NCI-H526 treated with DMSO at 0.1 percent for 48 hours (cell line): ENCODE measurements around the gene ZNF598.
"Not testable (repeated sequence)": the region's sequence is repeated elsewhere in the genome, so short reads cannot be mapped to it uniquely, and the experiment has no call there.

ENCODE experiments used
- DNase-seq: peaks from one replicate; lab custom pipeline; 2025; lab: John Stamatoyannopoulos, UW

Gene ZNF598

DNA sequence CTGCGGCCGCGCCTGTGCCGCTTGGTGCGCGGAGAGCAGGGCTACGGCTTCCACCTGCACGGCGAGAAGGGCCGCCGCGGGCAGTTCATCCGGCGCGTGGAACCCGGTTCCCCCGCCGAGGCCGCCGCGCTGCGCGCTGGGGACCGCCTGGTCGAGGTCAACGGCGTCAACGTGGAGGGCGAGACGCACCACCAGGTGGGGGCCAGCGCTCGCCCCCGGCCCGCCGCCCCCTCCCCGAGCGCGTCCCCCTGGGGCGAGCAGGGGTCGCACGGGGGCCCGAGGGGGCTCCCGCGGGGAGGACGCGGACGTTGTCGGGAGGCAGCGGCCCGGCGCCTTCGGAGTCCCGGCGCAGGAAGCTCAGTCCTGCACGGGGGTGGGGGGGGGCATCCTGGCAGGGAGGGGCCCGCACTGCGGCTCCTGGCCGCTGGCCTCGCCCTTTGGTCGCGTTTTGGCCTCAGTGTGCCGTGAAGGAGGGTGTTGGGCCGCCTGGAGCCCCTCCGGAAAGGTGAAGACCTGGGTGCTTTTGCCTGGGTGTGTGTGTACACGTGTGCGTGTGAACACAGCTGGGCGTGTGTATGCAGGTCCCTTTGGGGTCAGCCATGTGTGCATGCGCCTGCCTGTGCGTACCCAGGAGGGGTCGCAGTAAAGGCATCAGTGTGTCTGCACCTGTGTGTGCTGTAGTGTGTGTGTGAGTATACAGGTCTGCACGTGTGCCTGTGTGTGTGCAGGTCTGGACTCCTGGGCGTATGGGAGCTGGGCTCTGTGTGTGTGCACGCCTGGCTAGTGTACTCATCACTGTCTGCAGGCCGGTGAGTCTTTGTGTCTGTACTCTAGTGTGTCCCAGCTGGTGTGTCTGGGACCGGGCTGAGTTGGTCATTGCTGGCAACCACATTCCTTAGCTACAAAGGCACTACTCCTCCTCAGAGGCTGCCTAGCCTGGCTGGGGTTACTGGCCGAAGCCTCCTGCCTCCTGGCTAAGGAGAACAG is 17.7 kb upstream of the ZNF598 start:
- no peak for DNase-seq

- no peak for DNase-seq
Observed at GRCh38 chr16:2026461-2027023, 16.9 kb upstream of the ZNF598 start, which contains the start of gene NHERF2. Gene NHERF2, plus strand, starts transcription at chr16:2026902. Its CDS starts 104 bp downstream, at chr16:2027006.

DNA sequence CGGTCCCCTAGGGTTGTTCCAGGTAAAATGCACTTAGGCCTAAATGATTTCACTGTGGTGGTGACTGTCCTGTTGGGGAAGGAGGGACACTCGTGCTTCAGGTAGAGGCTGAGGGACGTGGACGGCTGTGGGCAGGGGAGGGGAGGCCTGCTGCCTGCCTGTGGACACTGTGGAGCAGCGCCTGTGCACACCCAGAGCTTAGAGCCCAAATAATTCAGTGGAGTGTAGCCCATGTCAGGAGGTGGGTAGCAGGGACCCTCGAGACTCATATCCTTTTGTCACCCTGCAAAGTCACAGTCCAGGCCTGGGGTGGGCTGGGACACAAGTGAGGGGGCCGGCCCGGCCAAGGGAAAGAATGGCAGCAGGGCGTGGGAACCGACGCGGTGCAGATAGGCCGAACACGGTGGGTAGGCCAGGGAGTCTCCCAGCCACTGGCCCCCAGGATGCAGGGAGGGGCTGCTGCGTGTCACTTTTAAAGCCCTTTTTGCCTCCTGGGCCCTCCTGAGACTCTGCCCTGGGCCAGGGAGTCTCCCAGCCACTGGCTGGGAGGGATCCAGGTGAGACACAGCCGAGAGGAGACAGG is 16.3 kb upstream of the ZNF598 start:
- DNase-seq, result no peak

DNA sequence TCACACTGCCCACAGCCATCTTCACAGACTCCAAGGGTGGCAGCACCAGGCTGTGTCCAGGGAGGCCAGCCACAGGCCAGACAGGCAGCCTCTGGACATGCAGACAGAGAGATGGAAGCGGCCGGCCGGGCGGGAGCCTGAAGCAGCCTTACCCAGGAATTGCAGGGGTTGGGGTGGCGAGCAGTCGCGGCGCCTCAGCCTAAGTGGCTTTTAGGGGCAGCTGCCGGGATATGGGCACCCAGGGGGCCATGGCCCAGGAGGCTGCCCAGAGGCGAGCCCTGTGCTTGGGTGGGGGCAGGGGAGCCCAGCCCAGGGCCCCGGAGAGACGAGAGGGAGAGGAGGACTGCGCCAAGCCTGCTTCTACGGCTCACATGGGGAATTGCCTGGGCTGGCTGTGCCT is 15.6 kb upstream of the ZNF598 start:
- no peak for DNase-seq

DNA sequence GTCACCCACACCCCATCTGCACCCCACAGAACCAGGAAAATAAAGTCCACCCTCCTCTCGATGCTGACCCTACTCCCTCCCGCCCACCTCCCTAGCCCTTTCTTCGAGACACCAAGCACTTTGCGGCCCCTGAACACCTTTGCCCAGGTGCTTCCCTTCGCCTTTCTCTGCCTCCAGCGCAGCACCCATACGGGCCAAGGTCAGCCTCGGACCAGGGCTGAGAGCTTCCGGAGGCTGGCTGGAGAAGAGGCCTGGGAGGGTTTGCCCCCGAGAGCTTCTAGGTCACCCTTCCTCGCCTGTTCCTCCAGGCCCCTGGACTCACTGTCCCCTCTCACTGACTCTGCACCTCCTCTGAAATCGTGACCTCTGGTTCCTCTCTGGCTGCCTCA is 14.4 kb upstream of the ZNF598 start:
- DNase-seq, result no peak

GRCh38 chr16:2023092-2024031 is 13.7 kb upstream of the ZNF598 start:
- peak; percentile 45 for DNase-seq

- DNase-seq, result no peak
Observed at GRCh38 chr16:2022723-2023091, 13.1 kb upstream of the ZNF598 start.

DNA sequence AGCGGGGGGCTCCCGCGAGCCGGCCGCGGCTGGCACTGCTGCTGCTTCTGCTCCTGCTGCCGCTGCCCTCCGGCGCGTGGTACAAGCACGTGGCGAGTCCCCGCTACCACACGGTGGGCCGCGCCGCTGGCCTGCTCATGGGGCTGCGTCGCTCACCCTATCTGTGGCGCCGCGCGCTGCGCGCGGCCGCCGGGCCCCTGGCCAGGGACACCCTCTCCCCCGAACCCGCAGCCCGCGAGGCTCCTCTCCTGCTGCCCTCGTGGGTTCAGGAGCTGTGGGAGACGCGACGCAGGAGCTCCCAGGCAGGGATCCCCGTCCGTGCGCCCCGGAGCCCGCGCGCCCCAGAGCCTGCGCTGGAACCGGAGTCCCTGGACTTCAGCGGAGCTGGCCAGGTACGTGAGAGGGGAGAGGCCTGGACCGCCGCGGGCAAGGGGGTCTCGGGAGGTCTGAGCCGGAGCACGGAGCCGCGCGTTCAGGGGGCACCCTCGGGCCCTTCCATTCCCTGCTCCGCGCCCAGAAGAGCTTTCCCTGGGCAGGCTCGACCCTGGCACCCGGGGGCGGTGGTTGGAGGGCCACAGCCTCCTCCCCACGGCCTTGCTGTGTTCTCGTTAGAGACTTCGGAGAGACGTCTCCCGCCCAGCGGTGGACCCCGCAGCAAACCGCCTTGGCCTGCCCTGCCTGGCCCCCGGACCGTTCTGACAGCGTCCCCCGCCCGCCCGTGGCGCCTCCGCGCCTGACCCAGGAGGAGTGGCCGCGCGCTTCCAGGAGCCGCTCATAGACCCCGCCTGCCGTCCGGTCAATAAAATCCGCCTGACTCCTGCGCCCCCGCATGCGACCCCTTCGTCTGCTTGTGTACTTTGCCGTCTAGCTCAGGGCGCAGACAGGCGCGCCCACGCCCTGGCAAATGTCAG is 10.6 kb upstream of the ZNF598 start:
- no peak for DNase-seq

- DNase-seq, result no peak
Observed at GRCh38 chr16:2019518-2019920, 9.9 kb upstream of the ZNF598 start, which contains the start of gene NPW. Gene NPW, plus strand, starts transcription at chr16:2019785.

GRCh38 chr16:2016407-2016922 is 6.8 kb upstream of the ZNF598 start:
- no peak for DNase-seq

DNA sequence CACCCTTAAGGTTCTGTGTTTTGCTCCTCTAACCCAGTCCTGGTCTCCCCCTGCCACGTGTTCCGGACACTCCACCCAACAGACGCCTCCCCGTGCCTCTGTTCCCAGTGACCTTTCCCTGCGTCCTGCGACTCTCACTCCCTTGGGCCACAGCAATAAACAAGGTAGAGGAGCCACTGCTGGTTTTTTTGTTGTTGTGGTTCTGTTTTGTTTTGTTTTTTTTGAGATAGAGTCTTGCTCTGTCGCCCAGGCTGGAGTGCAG is 6.3 kb upstream of the ZNF598 start:
- DNase-seq, result no peak

DNA sequence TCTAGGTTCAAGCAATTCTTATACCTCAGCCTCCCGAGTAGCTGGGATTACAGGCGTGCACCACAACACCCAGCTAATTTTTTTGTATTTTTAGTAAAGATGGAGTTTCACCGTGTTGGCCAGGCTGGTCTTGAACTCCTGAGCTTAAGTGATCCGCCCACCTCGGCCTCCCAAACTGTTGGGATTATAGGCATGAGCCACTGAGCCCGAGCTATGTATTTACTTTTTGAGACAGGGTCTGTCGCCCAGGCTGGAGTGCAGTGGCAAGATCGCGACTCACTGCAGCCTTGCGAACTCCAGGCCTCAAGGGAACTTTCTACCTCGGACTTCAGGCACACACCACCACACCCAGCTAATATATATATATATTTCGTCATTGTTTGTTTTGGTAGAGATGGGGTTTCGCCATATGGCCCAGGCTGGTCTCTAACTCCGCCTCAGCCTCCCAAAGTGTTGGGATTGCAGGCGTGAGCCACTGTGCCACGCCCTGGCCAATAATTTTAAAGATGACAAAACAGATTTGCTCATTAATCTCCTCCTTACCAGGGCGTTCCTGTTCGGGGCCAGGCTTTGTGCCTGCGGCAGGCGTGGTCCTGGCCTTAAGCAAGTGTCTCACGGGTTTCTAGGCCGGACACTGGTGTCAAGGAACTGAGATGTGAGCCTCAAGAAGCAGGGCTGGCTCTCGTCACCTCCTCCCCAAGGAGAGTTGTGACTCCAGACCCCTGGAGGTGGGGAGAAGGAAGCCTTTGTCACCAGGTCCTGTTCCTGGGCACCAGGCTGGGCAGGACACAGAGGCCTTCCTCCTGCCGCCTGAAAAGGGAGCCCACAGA is 5.7 kb upstream of the ZNF598 start:
- DNase-seq, result no peak

DNA sequence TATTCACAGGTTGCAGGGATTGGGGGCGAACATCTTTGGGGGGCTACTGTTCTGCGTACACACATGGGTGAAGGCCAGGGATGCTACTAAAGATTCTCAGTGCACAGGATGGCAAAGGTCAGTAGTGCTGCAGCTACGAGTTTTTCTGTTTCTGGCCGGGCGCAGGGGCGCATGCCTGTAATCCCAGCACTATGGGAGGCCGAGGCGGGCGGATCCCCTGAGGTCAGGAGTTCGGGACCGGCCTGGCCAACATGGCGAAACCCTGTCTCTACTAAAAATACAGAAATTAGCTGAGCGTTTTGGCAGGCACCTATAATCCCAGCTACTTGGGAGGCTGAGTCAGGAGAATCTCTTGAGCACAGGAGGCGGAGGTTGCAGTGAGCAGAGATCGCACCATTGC is 3.9 kb upstream of the ZNF598 start:
- DNase-seq, result no peak

GRCh38 chr16:2011726-2012125 is 2.1 kb upstream of the ZNF598 start:
- DNase-seq, result not testable (repeated sequence)

DNA sequence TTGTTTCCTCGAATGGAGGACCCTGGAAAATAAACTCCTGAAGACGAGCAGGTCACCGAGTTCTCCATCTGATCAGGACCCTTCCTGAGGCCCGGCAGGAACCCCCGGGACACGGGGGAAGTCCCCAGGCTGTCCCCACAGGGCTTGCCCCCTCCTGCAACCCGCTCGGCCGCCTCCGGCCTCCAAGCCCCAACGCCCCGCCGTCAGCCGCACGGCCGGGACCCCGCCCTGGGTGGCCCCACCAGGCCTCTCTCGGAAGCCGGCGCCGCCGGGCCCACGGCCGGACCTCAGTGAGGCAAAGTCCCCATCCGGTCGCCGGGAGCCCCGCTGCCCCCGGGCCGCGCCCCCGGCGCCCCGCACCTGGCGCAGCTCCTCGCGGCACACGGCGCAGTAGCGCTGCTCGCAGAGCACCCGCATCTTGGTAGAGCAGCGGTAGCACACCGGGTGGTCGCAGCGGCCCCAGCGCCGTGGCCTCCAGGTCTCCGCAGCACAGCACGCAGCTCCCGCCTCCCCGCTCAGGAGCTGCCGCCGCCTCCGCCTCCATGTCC is 383 bp downstream of the ZNF598 start:
- DNase-seq, result no peak

DNA sequence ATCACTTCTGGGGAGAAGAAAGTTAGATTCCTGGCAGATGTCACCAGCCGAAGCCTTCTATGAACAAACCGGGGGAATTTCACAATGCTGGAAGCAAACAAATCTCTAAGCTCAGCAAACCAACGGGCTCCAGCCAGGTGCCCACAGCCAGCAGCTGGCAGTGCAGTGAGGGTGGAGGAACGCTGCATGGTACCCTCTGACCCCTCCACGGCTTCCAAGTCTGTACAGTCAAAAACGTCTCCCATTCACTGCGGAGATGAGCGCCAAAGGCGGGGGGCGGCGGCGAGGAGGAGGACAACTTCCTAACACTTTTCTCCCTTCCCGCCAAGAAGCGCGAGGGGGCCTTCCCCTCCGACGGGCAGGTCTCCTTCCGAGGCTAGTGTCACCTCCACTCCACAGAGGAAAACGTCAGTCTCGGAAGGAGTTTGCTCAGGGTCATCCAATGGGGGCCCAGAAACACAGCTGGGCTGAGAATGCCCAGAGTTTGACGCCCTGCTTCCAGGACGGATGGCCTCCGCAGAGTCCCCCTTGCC is 924 bp downstream of the ZNF598 start:
- no peak for DNase-seq

DNA sequence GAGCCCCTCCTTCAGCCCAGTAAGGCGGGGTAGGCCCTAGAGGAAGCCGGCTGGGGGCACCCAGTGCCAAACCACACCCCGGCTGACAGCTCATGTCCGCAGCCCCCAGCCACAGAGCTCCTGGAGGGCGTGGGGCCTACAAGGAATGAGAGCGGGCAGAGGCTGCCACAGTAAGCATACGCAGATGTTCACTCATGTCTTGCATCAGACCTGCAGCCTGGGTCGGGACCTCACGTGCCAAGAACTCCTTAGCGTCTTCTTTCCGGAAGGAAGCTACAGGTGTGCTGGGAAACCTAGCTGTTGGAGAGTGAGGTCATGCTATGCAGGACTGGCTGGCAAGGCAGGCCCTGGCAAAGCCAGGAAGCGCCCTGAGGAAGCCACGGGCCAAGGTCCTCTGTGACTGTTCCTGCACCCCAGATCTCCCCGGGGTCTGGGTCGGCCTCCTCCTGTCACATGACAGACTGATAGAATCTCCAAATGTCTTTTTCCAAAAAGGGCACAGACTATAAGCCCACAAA is 1.6 kb downstream of the ZNF598 start:
- DNase-seq, result no peak

GRCh38 chr16:2007081-2007836 is 2.4 kb downstream of the ZNF598 start:
- no peak for DNase-seq
